ENCODE measurements around the gene PCDHA2. TPM values are rescaled to one million over a fixed set of nuclear protein-coding genes. Genes with fewer than 3 reads are reported as not detected.
"Not testable (repeated sequence)": the region's sequence is repeated elsewhere in the genome, so short reads cannot be mapped to it uniquely, and the experiment has no call there.

Gene PCDHA2
- total and polyA plus RNA-seq, 5 donors from 2014 or later, result not detected

- H3K4me3 ChIP-seq (ENCODE audit: low read depth, low read length); DNase-seq; H3K27me3 ChIP-seq (ENCODE audit: control insufficient read depth, insufficient read depth, low read length); H3K4me1 Mint-ChIP-seq; ATAC-seq (ENCODE audit: low read depth in 2 of 2); H3K4me3 Mint-ChIP-seq; H3K4me1 ChIP-seq (ENCODE audit: control insufficient read depth, insufficient read depth, low read length, poor library complexity, severe bottlenecking); H3K27ac ChIP-seq (ENCODE audit: insufficient read depth, low read length, poor library complexity, severe bottlenecking); H3K36me3 ChIP-seq (ENCODE audit: control insufficient read depth, insufficient read depth, low read length); H3K36me3 Mint-ChIP-seq; H3K27ac Mint-ChIP-seq: not testable (repeated sequence)
- Mint-ChIP-seq H3K9me3 (peaks cover 0 to 44% (median 11%) of the 10 kb centered on the region in 7 donors), H3K27me3 (peaks cover 12% of the 10 kb centered on the region)
- H3K9me3 ChIP-seq (ENCODE audit: control insufficient read depth in 2 of 2, low read length in 2 of 2), result peaks cover 9 to 38% of the 10 kb centered on the region in 2 experiments
Observed at GRCh38 chr5:140802381-140802780, 7.7 kb downstream of the PCDHA2 start.

- Mint-ChIP-seq H3K4me1 (no peaks in the 10 kb centered on the region), H3K27me3 (peaks cover 12% of the 10 kb centered on the region), H3K27ac (no peak overlapping the region), H3K4me3 (no peak overlapping the region), H3K36me3 (no peaks in the 10 kb centered on the region), H3K9me3 (peaks cover 0 to 48% (median 11%) of the 10 kb centered on the region in 7 donors)
- H3K4me3 ChIP-seq (ENCODE audit: low read depth, low read length), result no peak overlapping the region
- peaks cover 11 to 43% of the 10 kb centered on the region in 2 experiments for H3K9me3 ChIP-seq (ENCODE audit: control insufficient read depth in 2 of 2, low read length in 2 of 2)
- ATAC-seq (ENCODE audit: low read depth in 2 of 2), result no peak
- peaks cover 3% of the 10 kb centered on the region for H3K27me3 ChIP-seq (ENCODE audit: control insufficient read depth, insufficient read depth, low read length)
- H3K4me1 ChIP-seq (ENCODE audit: control insufficient read depth, insufficient read depth, low read length, poor library complexity, severe bottlenecking), result no peaks in the 10 kb centered on the region
- no peak overlapping the region for H3K27ac ChIP-seq (ENCODE audit: insufficient read depth, low read length, poor library complexity, severe bottlenecking)
- H3K36me3 ChIP-seq (ENCODE audit: control insufficient read depth, insufficient read depth, low read length), result no peaks in the 10 kb centered on the region
- DNase-seq, result no peak
Observed at GRCh38 chr5:140802781-140803271, 8.2 kb downstream of the PCDHA2 start.

- Mint-ChIP-seq H3K4me3 (no peak within 1 kb of the TSS), H3K36me3 (no peaks in the 10 kb centered on the region), H3K27me3 (peaks cover 12% of the 10 kb centered on the region), H3K27ac (no peak within 1 kb of the TSS), H3K9me3 (peaks cover 0 to 48% (median 14%) of the 10 kb centered on the region in 7 donors), H3K4me1 (no peaks in the 10 kb centered on the region)
- Histone ChIP-seq H3K27ac (ENCODE audit: insufficient read depth, low read length, poor library complexity, severe bottlenecking) (no peak within 1 kb of the TSS), H3K4me1 (ENCODE audit: control insufficient read depth, insufficient read depth, low read length, poor library complexity, severe bottlenecking) (no peaks in the 10 kb centered on the region), H3K36me3 (ENCODE audit: control insufficient read depth, insufficient read depth, low read length) (no peaks in the 10 kb centered on the region), H3K27me3 (ENCODE audit: control insufficient read depth, insufficient read depth, low read length) (peaks cover 3% of the 10 kb centered on the region), H3K4me3 (ENCODE audit: low read depth, low read length) (no peak within 1 kb of the TSS), H3K9me3 (ENCODE audit: control insufficient read depth in 2 of 2, low read length in 2 of 2) (peaks cover 8 to 36% of the 10 kb centered on the region in 2 experiments)
- ATAC-seq (ENCODE audit: low read depth in 2 of 2) (no peak), DNase-seq (peak in 1 of 3 donors; percentile 8)
Observed at GRCh38 chr5:140806834-140807775, 12.5 kb downstream of the PCDHA2 start, which contains the start of gene PCDHA4. Gene PCDHA4 (plus strand): TSS chr5:140807068.

- DNase-seq; H3K36me3 Mint-ChIP-seq; H3K4me1 ChIP-seq (ENCODE audit: control insufficient read depth, insufficient read depth, low read length, poor library complexity, severe bottlenecking); H3K36me3 ChIP-seq (ENCODE audit: control insufficient read depth, insufficient read depth, low read length); H3K27ac ChIP-seq (ENCODE audit: insufficient read depth, low read length, poor library complexity, severe bottlenecking); H3K27me3 ChIP-seq (ENCODE audit: control insufficient read depth, insufficient read depth, low read length); H3K27ac Mint-ChIP-seq; H3K4me3 Mint-ChIP-seq; H3K4me1 Mint-ChIP-seq; H3K4me3 ChIP-seq (ENCODE audit: low read depth, low read length); ATAC-seq (ENCODE audit: low read depth in 2 of 2): not testable (repeated sequence)
- Mint-ChIP-seq H3K27me3 (peaks cover 12% of the 10 kb centered on the region), H3K9me3 (peaks cover under 1 to 51% (median 14%) of the 10 kb centered on the region in 7 donors)
- H3K9me3 ChIP-seq (ENCODE audit: control insufficient read depth in 2 of 2, low read length in 2 of 2), result peaks cover 10 to 26% of the 10 kb centered on the region in 2 experiments
Observed at GRCh38 chr5:140808241-140808888, 13.7 kb downstream of the PCDHA2 start.

- Histone ChIP-seq H3K4me3 (ENCODE audit: low read depth, low read length) (no peak overlapping the region), H3K9me3 (ENCODE audit: control insufficient read depth in 2 of 2, low read length in 2 of 2) (peaks cover 10 to 25% of the 10 kb centered on the region in 2 experiments), H3K27ac (ENCODE audit: insufficient read depth, low read length, poor library complexity, severe bottlenecking) (no peak overlapping the region), H3K4me1 (ENCODE audit: control insufficient read depth, insufficient read depth, low read length, poor library complexity, severe bottlenecking) (no peaks in the 10 kb centered on the region), H3K27me3 (ENCODE audit: control insufficient read depth, insufficient read depth, low read length) (peaks cover 3% of the 10 kb centered on the region), H3K36me3 (ENCODE audit: control insufficient read depth, insufficient read depth, low read length) (no peaks in the 10 kb centered on the region)
- no peak for ATAC-seq (ENCODE audit: low read depth in 2 of 2)
- Mint-ChIP-seq H3K36me3 (no peaks in the 10 kb centered on the region), H3K27ac (no peak overlapping the region), H3K9me3 (peaks cover 1 to 47% (median 15%) of the 10 kb centered on the region in 7 donors), H3K4me3 (no peak overlapping the region), H3K4me1 (no peaks in the 10 kb centered on the region), H3K27me3 (peaks cover 12% of the 10 kb centered on the region)
- DNase-seq, result no peak
Observed at GRCh38 chr5:140808889-140809291, 14.2 kb downstream of the PCDHA2 start.

- H3K9me3 Mint-ChIP-seq, result peaks cover 0 to 19% (median 4%) of the 10 kb centered on the region in 7 donors
- ATAC-seq (ENCODE audit: low read depth in 2 of 2), result no peak
- H3K36me3 Mint-ChIP-seq, result no peaks in the 10 kb centered on the region
Observed at GRCh38 chr5:140821375-140822280, 27.0 kb downstream of the PCDHA2 start, which contains the start of gene PCDHA5. Gene PCDHA5 (plus strand): TSS chr5:140821613.

GRCh38 chr5:140822281-140822629, 27.6 kb downstream of the PCDHA2 start:
- no peaks in the 10 kb centered on the region for H3K36me3 ChIP-seq (ENCODE audit: control insufficient read depth, insufficient read depth, low read length)
- H3K27me3 ChIP-seq (ENCODE audit: control insufficient read depth, insufficient read depth, low read length), result no peaks in the 10 kb centered on the region
- no peak overlapping the region for H3K4me3 ChIP-seq (ENCODE audit: low read depth, low read length)
- DNase-seq (no peak), ATAC-seq (ENCODE audit: low read depth in 2 of 2) (no peak)
- Mint-ChIP-seq H3K9me3 (peaks cover 0 to 25% (median 4%) of the 10 kb centered on the region in 7 donors), H3K36me3 (no peaks in the 10 kb centered on the region), H3K4me3 (no peak overlapping the region), H3K27ac (no peak overlapping the region), H3K4me1 (no peaks in the 10 kb centered on the region), H3K27me3 (no peaks in the 10 kb centered on the region)
- no peak overlapping the region for H3K27ac ChIP-seq (ENCODE audit: insufficient read depth, low read length, poor library complexity, severe bottlenecking)
- peaks cover 17 to 30% of the 10 kb centered on the region in 2 experiments for H3K9me3 ChIP-seq (ENCODE audit: control insufficient read depth in 2 of 2, low read length in 2 of 2)
- no peaks in the 10 kb centered on the region for H3K4me1 ChIP-seq (ENCODE audit: control insufficient read depth, insufficient read depth, low read length, poor library complexity, severe bottlenecking)

More at GRCh38 chr5:140821375-140822280, 27.0 kb downstream of the PCDHA2 start, which contains the start of gene PCDHA5:
- Histone ChIP-seq H3K27ac (ENCODE audit: insufficient read depth, low read length, poor library complexity, severe bottlenecking) (no peak within 1 kb of the TSS), H3K9me3 (ENCODE audit: control insufficient read depth in 2 of 2, low read length in 2 of 2) (peaks cover 19 to 25% of the 10 kb centered on the region in 2 experiments), H3K4me1 (ENCODE audit: control insufficient read depth, insufficient read depth, low read length, poor library complexity, severe bottlenecking) (no peaks in the 10 kb centered on the region), H3K4me3 (ENCODE audit: low read depth, low read length) (no peak within 1 kb of the TSS), H3K27me3 (ENCODE audit: control insufficient read depth, insufficient read depth, low read length) (no peaks in the 10 kb centered on the region), H3K36me3 (ENCODE audit: control insufficient read depth, insufficient read depth, low read length) (no peaks in the 10 kb centered on the region)
- H3K4me1 Mint-ChIP-seq, result no peaks in the 10 kb centered on the region
- DNase-seq, result peak in 1 of 3 donors; percentile 28
- H3K27ac Mint-ChIP-seq, result no peak within 1 kb of the TSS
- no peaks in the 10 kb centered on the region for H3K27me3 Mint-ChIP-seq
- no peak within 1 kb of the TSS for H3K4me3 Mint-ChIP-seq

All from CD4-positive, CD25-positive, alpha-beta regulatory T cell (primary cell).